ENCODE measurements around the gene SSH2. TPM values are rescaled to one million over a fixed set of nuclear protein-coding genes. Genes with fewer than 3 reads are reported as not detected.

SSH2 gene
- total and polyA plus RNA-seq, 9 donors: 4.2 to 13.0 (median 11.8) TPM

DNA sequence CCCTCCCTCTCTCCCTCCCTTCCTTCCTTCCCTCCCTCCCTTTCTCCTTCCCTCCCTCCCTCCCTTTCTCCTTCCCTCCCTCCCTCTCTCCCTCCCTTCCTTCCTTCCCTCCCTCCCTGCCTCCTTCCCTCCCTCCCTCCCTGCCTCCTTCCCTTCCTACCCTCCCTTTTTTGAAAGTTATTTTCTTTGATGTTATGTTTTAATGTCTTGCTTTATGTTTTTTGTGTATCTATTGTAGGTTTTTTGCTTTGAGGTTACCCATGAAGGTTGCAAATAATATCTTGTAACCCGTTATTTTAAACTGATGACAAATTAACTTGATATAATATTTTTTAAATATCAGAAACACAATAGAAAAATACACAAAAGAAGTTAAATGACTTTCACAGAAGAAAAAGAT, 96.2 kb downstream of the SSH2 start:
- TF ChIP-seq EP300 (IDR thresholded peaks at IDR 0.05): no peak
- no peak for TF ChIP-seq POLR2A (IDR thresholded peaks at IDR 0.05)
- no peak for TF ChIP-seq CTCF (IDR thresholded peaks at IDR 0.05)
- no peak overlapping the region for H3K27ac ChIP-seq
- WGBS, 3 donors: 75 to 83% (median 78%) methylated on average over 1 of the region's 1 CpG
- H3K4me1 ChIP-seq (ENCODE audit: insufficient read depth): no peaks in the 10 kb centered on the region
- no peak for DNase-seq
- no peaks in the 10 kb centered on the region for H3K9me3 ChIP-seq
- H3K36me3 ChIP-seq: no peaks in the 10 kb centered on the region
- H3K27me3 ChIP-seq: no peaks in the 10 kb centered on the region
- no peak overlapping the region for H3K4me3 ChIP-seq
- intact Hi-C loops (cut with DNase I): no loop called here

GRCh38 chr17:29828676-29829284, 101.2 kb downstream of the SSH2 start:
- WGBS, 3 donors: 87 to 92% (median 89%) methylated on average over 3 of the region's 3 CpGs
- H3K27me3 ChIP-seq: no peaks in the 10 kb centered on the region
- TF ChIP-seq EP300 (IDR thresholded peaks at IDR 0.05) (no peak), POLR2A (IDR thresholded peaks at IDR 0.05) (no peak), CTCF (IDR thresholded peaks at IDR 0.05) (no peak)
- H3K27ac ChIP-seq: no peak overlapping the region
- no peaks in the 10 kb centered on the region for H3K9me3 ChIP-seq
- H3K4me3 ChIP-seq: no peak overlapping the region
- no peaks in the 10 kb centered on the region for H3K4me1 ChIP-seq (ENCODE audit: insufficient read depth)
- no peaks in the 10 kb centered on the region for H3K36me3 ChIP-seq
- intact Hi-C loops (cut with DNase I): loop anchor here in 1 of 4 donors (10.0 kb wide), 1 partner anchor 56 kb away; no protein-coding TSS in a partner anchor
- DNase-seq: no peak

- no peak for DNase-seq
- H3K4me3 ChIP-seq: no peak overlapping the region
- intact Hi-C loops (cut with DNase I): loop anchor here in 1 of 4 donors (10.0 kb wide), 1 partner anchor 58 kb away; no protein-coding TSS in a partner anchor
- H3K27me3 ChIP-seq: no peaks in the 10 kb centered on the region
- no peak overlapping the region for H3K27ac ChIP-seq
- H3K36me3 ChIP-seq: no peaks in the 10 kb centered on the region
- no peak for TF ChIP-seq POLR2A (IDR thresholded peaks at IDR 0.05)
- no peak for TF ChIP-seq CTCF (IDR thresholded peaks at IDR 0.05)
- TF ChIP-seq EP300 (IDR thresholded peaks at IDR 0.05): no peak
- no peaks in the 10 kb centered on the region for H3K9me3 ChIP-seq
- H3K4me1 ChIP-seq (ENCODE audit: insufficient read depth): no peaks in the 10 kb centered on the region
Observed at GRCh38 chr17:29827179-29827578, 102.8 kb downstream of the SSH2 start.

- Histone ChIP-seq H3K4me3 (no peak overlapping the region), H3K4me1 (ENCODE audit: insufficient read depth) (no peaks in the 10 kb centered on the region), H3K9me3 (no peaks in the 10 kb centered on the region), H3K36me3 (no peaks in the 10 kb centered on the region), H3K27ac (no peak overlapping the region), H3K27me3 (no peaks in the 10 kb centered on the region)
- WGBS, 3 donors: 35 to 83% (median 67%) methylated on average over 2 of the region's 2 CpGs
- TF ChIP-seq EP300 (IDR thresholded peaks at IDR 0.05): no peak
- TF ChIP-seq POLR2A (IDR thresholded peaks at IDR 0.05): no peak
- no peak for TF ChIP-seq CTCF (IDR thresholded peaks at IDR 0.05)
- no peak for DNase-seq
- intact Hi-C loops (cut with DNase I): loop anchor here in 1 of 4 donors (10.0 kb wide), 1 partner anchor 59 kb away; no protein-coding TSS in a partner anchor
Observed at GRCh38 chr17:29826114-29826692, 103.8 kb downstream of the SSH2 start.

Measured in ovary (tissue), 9 donors.